MM.1S (cell line): ENCODE results near the gene ZBTB25.

Source experiments
- EZH2 ChIP-seq: fragments of 300-600 bp; sonication (generic); optimal IDR thresholded peaks from 2 replicates; pipeline ENCODE3; 2017; ENCODE audit warnings: low read depth, mild to moderate bottlenecking, antibody characterized with exemption, low read length, mixed read lengths
- EZH2phosphoT487 ChIP-seq: fragments of 300-600 bp; sonication (generic); IDR thresholded peaks from 2 replicates; pipeline ENCODE4 v1.6.1; 2018; ENCODE audit warnings: antibody characterized with exemption, low read length
- TF ChIP-seq, protein P1 (sequence below): fragments of 300-600 bp; sonication (generic); IDR thresholded peaks from 2 replicates; pipeline ENCODE4 v1.5.1; 2016; ENCODE audit warnings: antibody characterized with exemption, low read length, mixed read lengths

DNA sequence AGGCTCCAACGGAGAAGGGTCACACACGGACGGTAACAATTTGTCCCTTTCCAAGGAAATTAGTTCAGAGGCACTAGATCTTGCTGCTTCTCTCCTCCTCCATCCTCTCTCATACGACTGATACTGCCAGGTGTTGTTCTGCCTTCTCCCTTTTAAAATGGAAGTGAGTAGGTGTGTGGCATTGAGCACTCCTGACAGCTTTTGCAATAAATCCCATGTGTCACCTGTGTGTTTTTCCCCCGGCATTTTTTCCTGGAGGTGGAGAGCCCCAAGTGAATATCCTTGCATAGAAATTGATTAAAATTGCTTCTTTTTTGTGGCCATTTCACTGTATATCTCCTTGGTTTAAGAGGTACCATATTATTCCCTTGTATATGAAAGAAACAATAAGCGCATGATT, 64.5 kb downstream of the ZBTB25 start:
- TF ChIP-seq EZH2phosphoT487 (no peak), EZH2 (no peak)
- TF ChIP-seq, protein P1, sequence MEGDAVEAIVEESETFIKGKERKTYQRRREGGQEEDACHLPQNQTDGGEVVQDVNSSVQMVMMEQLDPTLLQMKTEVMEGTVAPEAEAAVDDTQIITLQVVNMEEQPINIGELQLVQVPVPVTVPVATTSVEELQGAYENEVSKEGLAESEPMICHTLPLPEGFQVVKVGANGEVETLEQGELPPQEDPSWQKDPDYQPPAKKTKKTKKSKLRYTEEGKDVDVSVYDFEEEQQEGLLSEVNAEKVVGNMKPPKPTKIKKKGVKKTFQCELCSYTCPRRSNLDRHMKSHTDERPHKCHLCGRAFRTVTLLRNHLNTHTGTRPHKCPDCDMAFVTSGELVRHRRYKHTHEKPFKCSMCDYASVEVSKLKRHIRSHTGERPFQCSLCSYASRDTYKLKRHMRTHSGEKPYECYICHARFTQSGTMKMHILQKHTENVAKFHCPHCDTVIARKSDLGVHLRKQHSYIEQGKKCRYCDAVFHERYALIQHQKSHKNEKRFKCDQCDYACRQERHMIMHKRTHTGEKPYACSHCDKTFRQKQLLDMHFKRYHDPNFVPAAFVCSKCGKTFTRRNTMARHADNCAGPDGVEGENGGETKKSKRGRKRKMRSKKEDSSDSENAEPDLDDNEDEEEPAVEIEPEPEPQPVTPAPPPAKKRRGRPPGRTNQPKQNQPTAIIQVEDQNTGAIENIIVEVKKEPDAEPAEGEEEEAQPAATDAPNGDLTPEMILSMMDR = no peak
